Measurements from ENCODE around the gene NLRP11. TPM values are rescaled to one million over a fixed set of nuclear protein-coding genes. Genes with fewer than 3 reads are reported as not detected.

The NLRP11 gene
- polyA plus RNA-seq, 1 experiment, result not detected

DNA sequence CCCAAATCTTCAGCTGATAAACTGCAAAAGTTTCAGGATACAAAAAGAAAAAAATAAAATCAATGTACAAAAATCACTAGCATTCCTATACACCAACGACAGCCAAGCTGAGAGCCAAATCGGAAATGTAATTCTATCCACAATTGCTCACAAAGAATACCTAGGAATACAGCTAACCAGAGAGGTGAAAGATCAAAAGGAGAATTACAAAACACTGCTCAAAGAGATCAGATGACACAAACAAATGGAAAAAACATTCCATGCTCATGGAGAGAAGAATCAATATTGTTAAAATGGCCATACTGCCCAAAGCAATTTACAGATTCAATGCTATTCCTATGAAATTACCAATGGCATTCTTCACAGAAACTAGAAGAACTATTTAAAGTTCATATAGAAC lies 29.5 kb downstream of the NLRP11 start:
- ChIA-PET CTCF (no interaction called here), POLR2A (no interaction called here)
- Histone ChIP-seq H3K27ac (ENCODE audit: low read depth, low read length) (no peak overlapping the region), H3K9me3 (ENCODE audit: control insufficient read depth, insufficient read depth, low read length) (peaks cover 12% of the 10 kb centered on the region), H3K4me3 (ENCODE audit: low read depth, low read length) (no peak overlapping the region), H3K27me3 (ENCODE audit: control insufficient read depth, insufficient read depth, low read length) (no peaks in the 10 kb centered on the region)
- TF ChIP-seq, protein P1, sequence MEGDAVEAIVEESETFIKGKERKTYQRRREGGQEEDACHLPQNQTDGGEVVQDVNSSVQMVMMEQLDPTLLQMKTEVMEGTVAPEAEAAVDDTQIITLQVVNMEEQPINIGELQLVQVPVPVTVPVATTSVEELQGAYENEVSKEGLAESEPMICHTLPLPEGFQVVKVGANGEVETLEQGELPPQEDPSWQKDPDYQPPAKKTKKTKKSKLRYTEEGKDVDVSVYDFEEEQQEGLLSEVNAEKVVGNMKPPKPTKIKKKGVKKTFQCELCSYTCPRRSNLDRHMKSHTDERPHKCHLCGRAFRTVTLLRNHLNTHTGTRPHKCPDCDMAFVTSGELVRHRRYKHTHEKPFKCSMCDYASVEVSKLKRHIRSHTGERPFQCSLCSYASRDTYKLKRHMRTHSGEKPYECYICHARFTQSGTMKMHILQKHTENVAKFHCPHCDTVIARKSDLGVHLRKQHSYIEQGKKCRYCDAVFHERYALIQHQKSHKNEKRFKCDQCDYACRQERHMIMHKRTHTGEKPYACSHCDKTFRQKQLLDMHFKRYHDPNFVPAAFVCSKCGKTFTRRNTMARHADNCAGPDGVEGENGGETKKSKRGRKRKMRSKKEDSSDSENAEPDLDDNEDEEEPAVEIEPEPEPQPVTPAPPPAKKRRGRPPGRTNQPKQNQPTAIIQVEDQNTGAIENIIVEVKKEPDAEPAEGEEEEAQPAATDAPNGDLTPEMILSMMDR (IDR thresholded peaks at IDR 0.05; ENCODE audit: low read depth, low read length), result no peak
- no peak for DNase-seq (ENCODE audit: low read depth, low spot score)

DNA sequence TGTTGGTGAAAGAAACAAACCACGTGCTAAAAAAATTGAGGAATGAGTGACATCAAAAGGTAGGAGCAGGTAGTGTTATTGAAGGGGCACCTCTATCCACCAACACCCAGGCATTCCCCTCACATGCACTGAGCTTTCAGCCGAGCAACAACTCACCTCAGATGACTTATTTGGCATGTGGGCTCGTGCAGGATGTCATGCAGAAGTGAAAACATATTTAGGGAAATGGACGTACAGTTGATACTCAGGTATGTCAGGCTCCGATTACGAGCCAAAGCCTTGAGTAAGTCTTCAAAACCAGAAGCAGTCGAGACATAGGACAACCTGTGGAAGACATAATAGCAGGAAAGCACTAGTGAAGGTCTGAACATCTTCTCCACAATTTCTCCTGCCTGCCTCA lies 30.4 kb downstream of the NLRP11 start:
- H3K4me3 ChIP-seq (ENCODE audit: low read depth, low read length), result no peak overlapping the region
- TF ChIP-seq, protein P1 (IDR thresholded peaks at IDR 0.05; ENCODE audit: low read depth, low read length), result no peak
- peaks cover 19% of the 10 kb centered on the region for H3K9me3 ChIP-seq (ENCODE audit: control insufficient read depth, insufficient read depth, low read length)
- ChIA-PET POLR2A (no interaction called here), CTCF (no interaction called here)
- no peak overlapping the region for H3K27ac ChIP-seq (ENCODE audit: low read depth, low read length)
- no peak for DNase-seq (ENCODE audit: low read depth, low spot score)
- no peaks in the 10 kb centered on the region for H3K27me3 ChIP-seq (ENCODE audit: control insufficient read depth, insufficient read depth, low read length)

GRCh38 chr19:55795021-55795420 lies 36.8 kb downstream of the NLRP11 start:
- TF ChIP-seq, protein P1 (IDR thresholded peaks at IDR 0.05; ENCODE audit: low read depth, low read length), result no peak
- Histone ChIP-seq H3K4me3 (ENCODE audit: low read depth, low read length) (no peak overlapping the region), H3K27ac (ENCODE audit: low read depth, low read length) (no peak overlapping the region), H3K27me3 (ENCODE audit: control insufficient read depth, insufficient read depth, low read length) (no peaks in the 10 kb centered on the region), H3K9me3 (ENCODE audit: control insufficient read depth, insufficient read depth, low read length) (peaks cover 35% of the 10 kb centered on the region)
- ChIA-PET CTCF (no interaction called here), POLR2A (no interaction called here)
- DNase-seq (ENCODE audit: low read depth, low spot score), result no peak

- Histone ChIP-seq H3K4me3 (ENCODE audit: low read depth, low read length) (no peak overlapping the region), H3K27ac (ENCODE audit: low read depth, low read length) (no peak overlapping the region), H3K9me3 (ENCODE audit: control insufficient read depth, insufficient read depth, low read length) (peaks cover 35% of the 10 kb centered on the region), H3K27me3 (ENCODE audit: control insufficient read depth, insufficient read depth, low read length) (no peaks in the 10 kb centered on the region)
- ChIA-PET CTCF (no interaction called here), POLR2A (no interaction called here)
- TF ChIP-seq, protein P1 (IDR thresholded peaks at IDR 0.05; ENCODE audit: low read depth, low read length), result no peak
- no peak for DNase-seq (ENCODE audit: low read depth, low spot score)
Observed at GRCh38 chr19:55781112-55781511, 50.7 kb downstream of the NLRP11 start.

DNA sequence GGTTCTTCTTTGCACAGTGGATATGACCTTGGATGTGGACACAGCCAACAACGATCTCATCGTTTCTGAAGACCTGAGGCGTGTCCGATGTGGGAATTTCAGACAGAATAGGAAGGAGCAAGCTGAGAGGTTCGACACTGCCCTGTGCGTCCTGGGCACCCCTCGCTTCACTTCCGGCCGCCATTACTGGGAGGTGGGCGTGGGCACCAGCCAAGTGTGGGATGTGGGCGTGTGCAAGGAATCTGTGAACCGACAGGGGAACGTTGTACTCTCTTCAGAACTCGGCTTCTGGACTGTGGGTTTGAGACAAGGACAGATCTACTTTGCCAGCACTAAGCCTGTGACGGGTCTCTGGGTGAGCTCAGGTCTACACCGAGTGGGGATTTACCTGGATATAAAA lies 53.5 kb downstream of the NLRP11 start:
- ChIA-PET CTCF (no interaction called here), POLR2A (no interaction called here)
- H3K27me3 ChIP-seq (ENCODE audit: control insufficient read depth, insufficient read depth, low read length), result no peaks in the 10 kb centered on the region

More for the DNA sequence above, 53.5 kb downstream of the NLRP11 start:
- TF ChIP-seq, protein P1 (IDR thresholded peaks at IDR 0.05; ENCODE audit: low read depth, low read length), result no peak
- no peak overlapping the region for H3K27ac ChIP-seq (ENCODE audit: low read depth, low read length)
- H3K9me3 ChIP-seq (ENCODE audit: control insufficient read depth, insufficient read depth, low read length), result peaks cover 35% of the 10 kb centered on the region
- H3K4me3 ChIP-seq (ENCODE audit: low read depth, low read length), result no peak overlapping the region
- no peak for DNase-seq (ENCODE audit: low read depth, low spot score)
